ENCODE measurements around the gene MEGF6. TPM values are rescaled to one million over a fixed set of nuclear protein-coding genes. Genes with fewer than 3 reads are reported as not detected.

The MEGF6 gene
- total RNA-seq, 4 donors from 2014 or later: 4.1 to 27.1 (median 11.4) TPM

- peaks cover 0 to 6% (median 0%) of the 10 kb centered on the region in 4 donors for H3K4me1 ChIP-seq
- H3K4me3 ChIP-seq: no peak overlapping the region
- H3K9me3 ChIP-seq: no peaks in the 10 kb centered on the region
- no peak overlapping the region for H3K27ac ChIP-seq
- DNase-seq: no peak
- in situ Hi-C loops (cut with MboI; ENCODE audit: low pct_ligation_motif_present in 1 of 4, low pct_unique_long_range_greater_than_20kb in 1 of 4, low sequenced_read_pairs in 3 of 4) (no loop called here), intact Hi-C loops (cut with DNase I; ENCODE audit: low total_unique reads) (no loop called here)
- H3K36me3 ChIP-seq: no peaks in the 10 kb centered on the region
- H3K27me3 ChIP-seq: no peaks in the 10 kb centered on the region
- TF ChIP-seq EP300 (IDR thresholded peaks at IDR 0.05; ENCODE audit: low read depth): no peak
- TF ChIP-seq POLR2A (IDR thresholded peaks at IDR 0.05): no peak
- TF ChIP-seq, protein P1, sequence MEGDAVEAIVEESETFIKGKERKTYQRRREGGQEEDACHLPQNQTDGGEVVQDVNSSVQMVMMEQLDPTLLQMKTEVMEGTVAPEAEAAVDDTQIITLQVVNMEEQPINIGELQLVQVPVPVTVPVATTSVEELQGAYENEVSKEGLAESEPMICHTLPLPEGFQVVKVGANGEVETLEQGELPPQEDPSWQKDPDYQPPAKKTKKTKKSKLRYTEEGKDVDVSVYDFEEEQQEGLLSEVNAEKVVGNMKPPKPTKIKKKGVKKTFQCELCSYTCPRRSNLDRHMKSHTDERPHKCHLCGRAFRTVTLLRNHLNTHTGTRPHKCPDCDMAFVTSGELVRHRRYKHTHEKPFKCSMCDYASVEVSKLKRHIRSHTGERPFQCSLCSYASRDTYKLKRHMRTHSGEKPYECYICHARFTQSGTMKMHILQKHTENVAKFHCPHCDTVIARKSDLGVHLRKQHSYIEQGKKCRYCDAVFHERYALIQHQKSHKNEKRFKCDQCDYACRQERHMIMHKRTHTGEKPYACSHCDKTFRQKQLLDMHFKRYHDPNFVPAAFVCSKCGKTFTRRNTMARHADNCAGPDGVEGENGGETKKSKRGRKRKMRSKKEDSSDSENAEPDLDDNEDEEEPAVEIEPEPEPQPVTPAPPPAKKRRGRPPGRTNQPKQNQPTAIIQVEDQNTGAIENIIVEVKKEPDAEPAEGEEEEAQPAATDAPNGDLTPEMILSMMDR (IDR thresholded peaks at IDR 0.05): no peak
- TF ChIP-seq POLR2AphosphoS5 (IDR thresholded peaks at IDR 0.05): no peak
- WGBS, 2 donors (ENCODE audit: low coverage in 1 of 2): 81% methylated on average over 12 of the region's 16 CpGs; no CpG with 5 or more reads in 1 of the 2 donors
These were observed 69.8 kb downstream of the MEGF6 start for GRCh38 chr1:3541465-3541864.

GRCh38 chr1:3540876-3541275, 70.4 kb downstream of the MEGF6 start:
- in situ Hi-C loops (cut with MboI; ENCODE audit: low pct_ligation_motif_present in 1 of 4, low pct_unique_long_range_greater_than_20kb in 1 of 4, low sequenced_read_pairs in 3 of 4): no loop called here
- Histone ChIP-seq H3K4me3 (no peak overlapping the region), H3K4me1 (peaks cover 0 to 6% (median 0%) of the 10 kb centered on the region in 4 donors), H3K36me3 (no peaks in the 10 kb centered on the region), H3K27ac (no peak overlapping the region), H3K27me3 (no peaks in the 10 kb centered on the region), H3K9me3 (no peaks in the 10 kb centered on the region)
- DNase-seq: no peak
- WGBS, 2 donors (ENCODE audit: low coverage in 1 of 2): 91% methylated on average over 12 of the region's 13 CpGs; no CpG with 5 or more reads in 1 of the 2 donors
- no peak for TF ChIP-seq POLR2A (IDR thresholded peaks at IDR 0.05)
- no peak for TF ChIP-seq EP300 (IDR thresholded peaks at IDR 0.05; ENCODE audit: low read depth)
- TF ChIP-seq POLR2AphosphoS5 (IDR thresholded peaks at IDR 0.05): no peak
- TF ChIP-seq, protein P1 (IDR thresholded peaks at IDR 0.05): no peak
- intact Hi-C loops (cut with DNase I; ENCODE audit: low total_unique reads): no loop called here

GRCh38 chr1:3539707-3540425, 71.4 kb downstream of the MEGF6 start:
- H3K9me3 ChIP-seq: no peaks in the 10 kb centered on the region
- no peaks in the 10 kb centered on the region for H3K36me3 ChIP-seq
- H3K4me3 ChIP-seq: no peak overlapping the region
- H3K27ac ChIP-seq: peak overlapping the region in 2 of 4 donors; percentile 42 to 49
- in situ Hi-C loops (cut with MboI; ENCODE audit: low pct_ligation_motif_present in 1 of 4, low pct_unique_long_range_greater_than_20kb in 1 of 4, low sequenced_read_pairs in 3 of 4): no loop called here
- DNase-seq: no peak
- intact Hi-C loops (cut with DNase I; ENCODE audit: low total_unique reads): no loop called here
- no peaks in the 10 kb centered on the region for H3K27me3 ChIP-seq
- TF ChIP-seq POLR2AphosphoS5 (IDR thresholded peaks at IDR 0.05) (no peak), POLR2A (IDR thresholded peaks at IDR 0.05) (no peak), EP300 (IDR thresholded peaks at IDR 0.05; ENCODE audit: low read depth) (no peak)
- TF ChIP-seq, protein P1 (IDR thresholded peaks at IDR 0.05): no peak
- 66% methylated on average over 14 of the region's 24 CpGs; no CpG with 5 or more reads in 1 of the 2 donors for WGBS, 2 donors (ENCODE audit: low coverage in 1 of 2)
- H3K4me1 ChIP-seq: peaks cover 0 to 6% (median 0%) of the 10 kb centered on the region in 4 donors

- Histone ChIP-seq H3K4me3 (no peak overlapping the region), H3K9me3 (no peaks in the 10 kb centered on the region), H3K27ac (no peak overlapping the region), H3K36me3 (no peaks in the 10 kb centered on the region), H3K27me3 (no peaks in the 10 kb centered on the region), H3K4me1 (no peaks in the 10 kb centered on the region)
- DNase-seq: no peak
- TF ChIP-seq POLR2AphosphoS5 (IDR thresholded peaks at IDR 0.05) (no peak), EP300 (IDR thresholded peaks at IDR 0.05; ENCODE audit: low read depth) (no peak), POLR2A (IDR thresholded peaks at IDR 0.05) (no peak)
- TF ChIP-seq, protein P1 (IDR thresholded peaks at IDR 0.05): no peak
- intact Hi-C loops (cut with DNase I; ENCODE audit: low total_unique reads) (no loop called here), in situ Hi-C loops (cut with MboI; ENCODE audit: low pct_ligation_motif_present in 1 of 4, low pct_unique_long_range_greater_than_20kb in 1 of 4, low sequenced_read_pairs in 3 of 4) (no loop called here)
- 78% methylated on average over 15 of the region's 16 CpGs; no CpG with 5 or more reads in 1 of the 2 donors for WGBS, 2 donors (ENCODE audit: low coverage in 1 of 2)
These were observed 73.9 kb downstream of the MEGF6 start for GRCh38 chr1:3537359-3537758.
